T-helper 1 cell (primary cell): ENCODE data around the gene HECW1.
"Not testable (repeated sequence)": the region's sequence is repeated elsewhere in the genome, so short reads cannot be mapped to it uniquely, and the experiment has no call there.

Experiments
- DNase-seq, 5 donors: peaks; one replicate each; pipeline ENCODE4 v3.0.0-alpha.2; 2012 to 2020

Gene HECW1

DNA sequence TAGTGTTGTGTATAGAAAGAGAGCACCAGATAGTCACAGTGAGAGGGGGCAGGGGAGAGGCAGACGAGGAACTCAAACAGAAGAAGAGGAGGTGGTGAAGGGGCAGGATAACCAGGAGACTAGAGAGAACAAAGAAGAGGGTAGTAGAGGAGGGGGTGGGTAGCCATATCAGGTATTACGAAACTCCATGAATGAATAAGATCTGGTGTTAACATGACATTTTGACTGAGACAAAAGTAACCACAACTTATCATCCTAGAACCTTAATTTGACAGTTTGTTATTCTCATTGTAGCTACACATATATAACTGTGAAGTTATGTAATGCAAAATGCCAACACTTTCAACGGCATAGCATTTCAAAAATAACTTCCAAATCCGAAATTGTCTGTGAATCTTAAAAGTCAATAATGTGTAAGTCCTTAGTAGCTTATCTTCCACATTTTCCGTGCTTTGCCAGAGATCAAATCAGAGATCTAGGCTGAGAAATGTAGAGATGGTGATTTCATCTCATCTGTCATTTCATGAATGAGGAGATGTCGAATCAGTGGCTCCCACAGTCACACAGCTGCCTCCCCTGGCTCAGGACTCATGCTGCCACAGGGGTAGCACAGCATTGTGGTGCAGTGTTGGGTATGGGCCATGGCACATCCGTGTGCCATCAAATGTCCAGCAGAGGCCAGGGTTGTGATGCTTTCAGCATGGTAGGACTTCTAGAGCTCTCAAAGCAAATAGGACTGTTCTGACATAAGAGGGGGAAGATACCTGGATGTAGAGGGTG lies 202.1 kb downstream of the HECW1 start:
- peak in 1 of 5 donors; percentile 47 for DNase-seq

DNA sequence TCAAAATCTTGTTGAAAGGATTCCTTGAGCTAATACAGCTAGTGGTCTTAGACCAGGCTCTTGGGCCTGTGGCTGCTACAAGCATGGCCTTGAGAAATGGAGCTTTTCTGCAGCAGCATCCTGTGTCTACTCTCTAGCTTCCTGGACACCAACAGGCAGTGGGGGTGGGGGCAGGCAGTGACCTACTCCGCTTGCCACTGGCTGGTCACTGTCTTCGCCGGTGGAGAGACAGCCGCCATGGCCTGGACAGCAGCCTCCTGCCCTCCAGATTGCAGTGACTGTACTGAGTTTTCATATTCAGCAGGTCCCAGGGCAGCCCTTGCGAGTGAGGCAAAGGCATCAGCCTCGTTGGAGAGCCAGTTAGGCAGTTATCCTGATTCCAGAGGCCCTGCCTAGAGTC lies 204.6 kb downstream of the HECW1 start:
- no peak for DNase-seq

DNA sequence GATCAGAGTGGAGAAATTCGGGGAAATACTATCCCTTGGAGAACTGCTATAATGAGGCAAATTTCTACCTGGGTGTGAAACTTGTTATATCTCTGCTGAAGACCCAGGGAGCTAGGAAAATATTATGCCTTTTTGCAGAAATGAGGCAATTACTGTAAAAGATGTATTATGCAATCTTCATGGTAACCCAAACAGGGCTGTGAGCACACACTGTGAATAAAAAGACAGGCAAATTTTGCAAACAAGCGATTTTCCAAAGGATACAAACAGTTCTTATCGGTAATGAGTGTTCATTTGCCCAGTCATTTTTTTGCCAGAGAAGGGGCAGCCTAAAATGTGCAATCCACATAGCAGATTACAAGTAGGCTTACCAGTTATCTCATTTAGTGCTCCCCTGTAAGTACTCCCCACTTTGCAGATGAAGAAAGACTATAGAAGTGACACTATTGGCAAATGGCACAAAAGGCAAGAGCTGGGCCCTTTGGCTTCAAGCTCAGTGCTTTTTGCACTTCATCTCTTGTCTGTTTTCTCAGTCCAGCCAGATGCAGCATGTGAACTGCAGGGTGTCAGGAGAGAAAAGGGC lies 205.8 kb downstream of the HECW1 start:
- no peak for DNase-seq

DNA sequence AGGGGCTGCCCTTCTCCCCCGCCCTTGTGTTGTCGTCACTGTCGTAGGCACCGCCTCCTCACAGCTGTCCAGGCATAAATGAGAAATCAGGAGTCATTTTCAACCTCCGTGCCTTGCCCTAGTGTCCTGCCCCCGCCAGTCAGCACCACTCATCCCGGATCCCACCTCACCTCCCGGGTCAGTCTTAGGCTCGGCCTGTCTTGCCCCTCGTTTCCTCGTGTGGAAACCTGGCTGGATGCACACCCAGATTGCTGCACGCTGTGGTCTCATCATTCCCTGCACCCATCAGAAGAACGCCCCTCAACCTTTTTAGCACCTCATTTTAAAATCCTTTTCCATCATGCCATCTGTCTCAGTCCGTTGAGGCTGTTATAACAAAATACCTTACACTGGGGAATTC lies 213.1 kb downstream of the HECW1 start:
- no peak for DNase-seq

DNA sequence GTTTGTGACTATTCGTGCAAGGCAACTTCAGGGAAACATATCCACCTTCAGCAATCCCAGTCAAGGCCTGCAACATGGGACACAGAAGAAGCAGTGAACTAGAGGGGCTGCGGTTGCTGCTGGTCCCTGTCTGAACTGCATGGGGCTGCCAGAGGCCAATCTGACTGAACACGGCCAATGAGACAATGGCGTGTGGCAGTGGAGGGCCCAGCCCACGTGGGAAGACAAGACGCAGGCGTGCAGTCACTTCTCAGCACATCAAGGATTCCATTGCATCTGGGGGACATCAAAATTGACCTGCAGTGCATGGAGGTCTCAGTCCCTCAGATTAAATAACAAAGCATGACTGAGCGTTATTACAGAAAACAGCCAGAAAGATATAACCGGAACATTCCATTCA lies 215.9 kb downstream of the HECW1 start:
- DNase-seq, result no peak

DNA sequence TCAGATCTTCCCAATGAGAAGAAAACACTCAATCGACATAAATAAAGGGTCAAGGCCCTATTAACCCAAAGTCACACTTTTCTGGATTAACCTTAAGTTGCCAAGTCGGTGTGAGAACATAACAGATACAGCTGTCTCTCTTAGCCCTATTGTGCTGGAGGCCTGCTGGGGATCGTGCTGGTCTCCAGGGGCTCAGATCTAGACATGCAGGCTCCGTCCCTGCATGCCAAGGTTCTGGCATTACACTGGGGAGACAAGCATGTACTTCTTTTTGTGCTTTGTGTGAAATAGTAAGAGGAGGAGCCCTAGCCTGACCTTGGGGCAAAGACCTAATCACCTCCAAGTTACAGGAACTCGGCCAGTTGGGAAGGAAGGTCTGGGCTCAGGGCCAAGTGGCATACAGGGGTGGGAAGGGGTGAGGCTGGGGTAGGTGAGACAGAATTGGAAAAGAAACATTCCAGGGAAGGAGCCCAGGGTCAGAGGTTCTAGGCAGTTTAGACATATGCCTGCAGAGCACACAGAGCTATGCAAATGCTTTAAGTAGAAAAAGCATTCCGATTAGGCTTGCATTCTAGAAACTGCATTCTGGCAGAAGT lies 216.4 kb downstream of the HECW1 start:
- no peak for DNase-seq

DNA sequence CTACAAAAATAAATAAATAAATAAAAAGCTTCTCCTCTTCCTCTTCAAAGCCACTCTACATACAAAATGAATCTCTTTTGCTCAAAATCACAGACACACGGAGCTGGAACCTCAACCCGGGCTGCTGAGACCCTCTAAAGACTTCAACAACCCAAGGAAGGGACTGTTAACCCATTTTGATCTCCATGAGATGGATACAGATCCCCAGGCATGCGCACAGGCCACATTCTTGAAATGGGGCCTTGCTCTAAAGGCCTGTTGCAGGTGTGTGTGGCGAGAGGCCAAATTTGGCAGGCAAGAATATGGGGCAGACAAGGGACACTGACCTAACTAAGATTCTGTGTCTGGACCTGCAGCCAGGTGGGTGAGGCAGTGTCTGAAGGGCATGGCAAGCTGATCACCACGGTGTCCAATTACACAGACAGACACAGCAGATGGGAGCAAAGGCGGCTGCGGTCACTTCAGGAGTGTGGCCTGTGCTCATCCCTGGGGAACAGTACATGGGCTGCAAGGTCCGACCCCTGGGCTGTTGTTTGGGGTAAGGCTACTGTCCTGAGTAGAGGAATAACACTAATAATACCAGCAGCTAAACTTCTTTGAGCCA lies 219.8 kb downstream of the HECW1 start:
- no peak for DNase-seq

DNA sequence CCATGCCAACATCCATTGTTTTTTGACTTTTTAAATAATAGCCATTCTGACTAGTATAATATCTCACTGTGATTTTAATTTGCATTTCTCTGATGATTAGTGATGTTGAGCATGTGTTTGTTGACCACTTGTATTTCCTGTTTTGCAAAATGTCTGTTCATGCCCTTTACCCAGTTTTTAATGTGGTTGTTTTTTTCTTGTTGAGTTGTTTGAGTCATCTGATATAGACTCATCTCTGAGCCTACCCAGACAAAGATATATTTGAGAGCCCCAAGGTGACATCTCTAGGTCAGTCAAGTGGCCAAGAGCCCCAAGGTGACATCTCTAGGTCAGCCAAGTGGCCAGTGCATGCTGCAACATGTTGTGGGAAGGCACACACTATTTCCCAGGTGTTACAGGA lies 224.7 kb downstream of the HECW1 start:
- no peak for DNase-seq

DNA sequence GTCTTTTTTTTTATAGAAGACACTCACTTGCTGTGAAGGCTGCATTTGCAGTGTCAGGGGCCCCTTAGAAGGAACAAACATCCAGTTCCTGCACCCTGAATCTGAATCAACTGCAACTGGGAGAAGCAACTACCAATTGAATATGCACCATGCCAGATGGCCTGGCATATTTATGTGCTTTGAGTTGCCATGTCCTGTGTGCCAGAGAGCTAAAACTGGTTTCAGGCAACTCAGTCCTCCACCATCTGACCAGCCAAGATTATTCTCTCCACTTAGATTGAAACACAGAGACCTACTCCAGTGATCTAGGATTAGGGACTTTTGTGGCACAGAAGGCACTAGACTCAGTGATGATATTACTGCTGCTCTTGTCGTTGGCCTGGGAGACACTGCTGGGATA lies 225.4 kb downstream of the HECW1 start:
- DNase-seq, result no peak

DNA sequence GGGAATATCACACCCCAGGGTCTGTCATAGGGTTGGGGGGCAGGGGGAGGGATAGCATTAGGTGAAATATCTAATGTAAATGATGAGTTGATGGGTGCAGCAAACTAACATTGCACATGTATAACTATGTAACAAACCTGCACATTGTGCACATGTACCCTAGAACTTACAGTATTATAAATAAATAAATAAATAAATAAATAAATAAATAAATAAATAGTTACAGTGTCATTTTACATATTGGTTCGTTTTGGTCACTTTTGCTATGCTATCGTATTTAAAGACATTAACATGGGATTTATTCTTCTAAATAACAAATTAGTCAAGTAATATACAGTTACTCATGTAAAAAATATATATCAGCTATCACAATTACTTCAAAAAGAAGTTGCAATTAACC lies 228.7 kb downstream of the HECW1 start:
- DNase-seq, result no peak

DNA sequence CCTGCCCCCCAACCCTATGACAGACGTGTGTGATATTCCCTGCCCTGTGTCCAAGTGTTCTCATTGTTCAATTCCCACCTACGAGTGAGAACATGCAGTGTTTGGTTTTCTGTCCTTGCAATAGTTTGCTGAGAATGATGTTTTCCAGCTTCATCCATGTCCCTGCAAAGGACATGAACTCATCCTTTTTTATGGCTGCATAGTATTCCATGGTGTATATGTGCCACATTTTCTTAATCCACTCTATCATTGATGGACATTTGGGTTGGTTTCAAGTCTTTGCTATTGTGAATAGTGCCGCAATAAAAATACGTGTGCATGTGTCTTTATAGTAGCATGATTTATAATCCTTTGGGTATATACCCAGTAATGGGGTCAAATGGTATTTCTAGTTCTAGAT lies 231.0 kb downstream of the HECW1 start:
- DNase-seq, result not testable (repeated sequence)

DNA sequence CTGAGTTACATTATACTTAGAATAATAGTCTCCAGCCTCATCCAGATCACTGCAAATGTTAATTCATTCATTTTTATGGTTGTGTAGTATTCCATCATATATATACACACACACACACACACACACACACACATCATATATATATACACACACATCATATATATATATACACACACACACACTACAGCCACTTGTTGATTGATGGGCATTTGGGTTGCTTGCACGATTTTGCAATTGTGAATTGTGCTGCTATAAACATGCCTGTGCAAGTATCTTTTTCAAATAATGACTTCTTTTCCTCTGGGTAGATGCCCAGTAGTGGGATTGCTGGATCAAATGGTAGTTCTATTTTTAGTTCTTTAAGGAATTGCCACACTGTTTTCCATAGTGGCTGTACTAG lies 233.2 kb downstream of the HECW1 start:
- not testable (repeated sequence) for DNase-seq

DNA sequence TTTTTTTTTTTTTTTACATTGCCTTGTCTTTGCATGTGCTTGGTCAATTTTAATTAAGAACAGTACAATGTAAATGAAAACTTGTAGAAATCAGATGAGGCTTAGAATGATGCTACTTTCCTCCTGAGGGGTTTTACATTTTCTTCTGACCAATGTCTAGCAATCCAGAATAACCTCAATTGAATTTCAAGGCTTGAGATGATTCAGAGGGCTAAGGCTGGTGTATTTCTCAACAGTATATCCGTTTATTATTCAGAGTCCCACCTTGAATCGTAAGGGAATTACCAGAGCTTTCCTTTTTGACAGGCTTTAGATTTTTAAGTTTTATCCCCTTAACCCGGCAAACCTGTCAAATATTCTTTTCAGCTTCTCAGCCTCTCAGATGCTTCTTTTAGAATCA lies 239.2 kb downstream of the HECW1 start:
- DNase-seq, result no peak

DNA sequence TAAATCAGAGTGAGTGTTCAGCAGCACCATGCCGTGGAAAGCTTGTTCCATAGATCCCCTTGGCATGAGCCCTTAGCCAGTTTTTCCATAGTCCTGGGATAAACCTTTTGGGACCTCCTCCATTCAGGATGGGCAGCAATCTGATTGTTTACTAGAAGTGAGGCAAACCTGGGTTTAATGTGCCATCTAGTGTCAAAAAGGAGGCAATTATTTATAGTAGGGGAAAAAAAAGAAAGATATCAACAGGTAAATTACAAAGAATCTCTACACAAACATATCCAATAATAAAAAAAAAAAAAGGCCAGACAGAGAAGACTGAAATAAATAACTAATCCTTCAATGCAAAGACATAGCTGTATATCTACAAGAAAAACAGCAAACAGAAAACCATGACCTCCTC lies 241.5 kb downstream of the HECW1 start:
- no peak for DNase-seq

DNA sequence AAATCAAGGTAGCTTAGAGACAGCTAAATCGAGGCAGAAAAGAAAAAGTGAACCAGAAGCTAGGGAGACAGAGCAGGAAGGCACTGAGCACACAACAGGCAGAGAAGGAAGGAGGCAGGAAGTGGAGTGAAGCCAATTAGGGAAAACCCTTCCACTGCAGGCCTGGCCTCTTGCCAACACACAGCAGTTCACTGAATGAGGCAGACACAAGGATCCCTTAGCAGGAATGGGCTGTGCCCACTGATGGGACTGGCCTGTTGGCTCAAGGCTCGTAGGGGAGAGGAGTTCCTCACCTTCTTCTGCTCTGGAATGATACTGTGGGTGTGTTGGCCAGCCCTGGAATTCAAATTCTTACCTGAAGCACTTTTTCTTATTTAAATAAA lies 250.2 kb downstream of the HECW1 start:
- no peak for DNase-seq

DNA sequence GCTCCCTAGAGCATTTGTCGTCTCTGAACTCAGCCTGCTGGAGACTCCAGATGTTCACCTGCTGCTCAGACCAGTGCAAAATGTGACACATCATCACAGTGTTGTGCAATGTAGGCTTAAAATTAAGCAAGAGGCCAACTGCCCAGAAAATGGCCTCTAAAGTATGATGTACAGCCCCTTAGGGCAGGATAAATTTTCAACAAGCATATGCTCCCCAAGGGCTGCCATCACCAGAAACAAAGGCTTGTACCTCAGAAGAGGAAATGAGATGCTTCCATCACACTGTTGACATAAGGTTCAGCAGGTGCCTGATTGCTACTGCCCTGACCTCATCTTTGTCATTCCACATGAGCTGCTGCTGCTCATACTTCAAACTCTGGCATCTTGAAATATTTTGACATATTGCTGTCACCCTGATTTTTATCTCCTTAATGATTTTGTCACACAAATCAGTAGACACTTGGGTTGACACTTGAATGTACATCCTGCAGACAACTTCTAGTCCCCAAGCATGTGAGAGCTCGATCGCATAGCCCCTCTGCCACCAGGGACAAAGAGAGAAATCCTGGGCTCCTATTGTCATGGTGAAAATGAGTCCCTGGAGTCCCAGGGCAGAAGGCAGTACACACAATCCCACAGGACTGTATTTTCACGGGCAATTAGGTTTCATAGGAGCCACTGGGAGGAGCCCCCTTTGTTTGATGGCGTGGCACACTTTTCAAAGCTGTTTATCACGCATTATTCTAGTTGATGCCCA lies 250.8 kb downstream of the HECW1 start:
- DNase-seq, result no peak

DNA sequence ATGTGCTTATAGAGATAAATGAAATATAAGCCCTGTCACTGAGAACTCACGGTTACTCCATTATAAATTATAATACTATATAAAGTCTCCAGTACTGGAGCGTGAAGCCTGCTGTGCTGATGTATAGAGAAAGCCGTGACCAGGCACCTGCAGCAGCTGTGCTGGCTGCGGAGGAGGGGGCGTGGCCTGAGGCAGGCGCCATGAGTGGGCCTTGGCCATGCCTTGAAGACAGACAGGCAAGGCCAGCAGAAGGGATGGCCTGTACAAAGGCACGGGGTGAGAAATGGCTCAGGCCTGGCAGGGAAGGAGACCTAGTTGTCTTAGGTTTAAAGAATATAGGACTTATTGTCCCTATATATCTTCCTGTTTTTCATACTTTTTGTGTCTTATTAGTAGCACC lies 251.9 kb downstream of the HECW1 start:
- DNase-seq, result no peak

DNA sequence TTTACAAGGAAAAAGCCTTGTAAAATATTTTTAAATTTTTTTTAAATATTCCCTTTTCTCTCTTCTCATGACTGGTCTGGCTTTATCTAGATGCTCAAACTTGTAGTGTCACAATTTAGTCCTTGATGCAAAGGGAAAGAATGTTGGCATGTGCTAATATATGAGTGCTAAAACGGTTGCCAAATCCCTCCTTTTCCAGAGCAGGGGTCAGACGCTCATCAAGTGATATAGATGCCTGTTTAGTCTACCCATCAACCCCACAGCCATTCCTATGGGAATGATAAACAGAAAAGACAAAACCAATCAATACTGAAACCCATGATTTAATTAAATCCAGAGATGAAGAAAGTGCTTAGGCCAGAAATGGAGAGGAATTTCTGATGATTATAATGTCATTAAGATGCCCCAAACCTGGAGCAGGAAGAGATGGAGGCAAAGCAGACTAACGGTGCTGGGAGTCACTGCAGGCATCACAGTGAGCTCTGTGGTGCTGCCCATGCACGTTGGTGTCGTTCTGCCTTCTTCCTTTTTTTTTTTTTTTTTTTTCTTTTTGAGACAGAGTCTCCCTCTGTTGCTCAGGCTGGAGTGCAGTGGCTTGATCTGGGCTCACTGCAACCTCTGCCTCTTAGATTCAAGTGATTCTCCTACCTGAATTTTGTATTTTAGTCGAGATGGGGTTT lies 260.4 kb downstream of the HECW1 start:
- no peak for DNase-seq

DNA sequence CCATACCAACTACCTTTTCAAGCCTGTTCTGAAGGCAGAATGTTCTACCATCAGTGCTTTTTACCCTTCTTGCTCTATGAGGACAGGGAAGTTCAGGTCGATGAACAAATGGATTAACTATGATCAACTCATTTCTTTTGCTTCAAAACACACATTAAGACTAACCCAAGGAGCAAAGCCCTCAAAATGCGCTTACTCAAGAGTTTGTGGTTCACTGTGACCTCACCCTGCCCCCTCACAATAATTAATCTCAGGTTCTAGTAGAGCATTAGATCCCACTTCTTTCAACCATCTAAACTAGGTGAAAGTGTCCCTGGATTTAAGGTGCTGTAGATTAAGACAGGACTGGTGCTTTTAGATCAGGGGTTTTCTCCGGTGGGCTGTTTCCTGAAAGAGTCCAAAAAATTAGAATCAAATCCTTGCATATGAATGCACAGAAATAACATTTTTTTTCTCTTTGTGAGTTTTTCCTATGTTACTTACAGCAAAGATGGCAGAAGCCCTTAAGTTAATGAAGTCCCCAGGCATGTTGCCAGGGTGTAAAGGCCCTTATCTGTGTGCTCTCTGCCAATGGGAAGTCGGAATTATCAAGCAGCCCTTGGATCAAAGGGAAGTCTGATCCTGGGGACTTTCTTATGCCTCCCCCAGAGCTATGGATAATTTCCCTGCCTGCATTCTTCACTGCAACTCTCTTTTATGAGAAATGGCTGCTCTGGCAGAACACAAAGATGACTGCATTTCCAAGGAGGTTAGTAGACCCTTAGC lies 264.9 kb downstream of the HECW1 start:
- no peak for DNase-seq

DNA sequence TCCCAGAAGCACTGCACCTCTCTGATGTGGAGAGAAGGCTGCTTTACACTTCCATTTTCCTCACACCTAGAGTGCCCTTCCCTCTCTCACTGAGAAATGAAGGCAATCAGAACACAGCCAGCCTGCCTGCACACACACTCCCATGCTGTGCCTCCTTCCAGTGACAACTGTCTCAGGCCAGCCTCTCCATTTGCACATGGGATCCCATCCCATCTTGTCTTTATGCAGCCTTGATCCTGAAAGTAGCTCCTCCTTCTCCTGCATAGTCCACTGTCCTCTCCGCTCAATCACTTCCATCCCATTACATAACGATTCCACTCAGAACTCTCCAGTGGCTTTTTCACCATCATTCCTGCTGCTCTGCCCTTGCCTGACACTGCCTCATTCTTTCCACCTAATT lies 266.8 kb downstream of the HECW1 start:
- DNase-seq, result no peak

DNA sequence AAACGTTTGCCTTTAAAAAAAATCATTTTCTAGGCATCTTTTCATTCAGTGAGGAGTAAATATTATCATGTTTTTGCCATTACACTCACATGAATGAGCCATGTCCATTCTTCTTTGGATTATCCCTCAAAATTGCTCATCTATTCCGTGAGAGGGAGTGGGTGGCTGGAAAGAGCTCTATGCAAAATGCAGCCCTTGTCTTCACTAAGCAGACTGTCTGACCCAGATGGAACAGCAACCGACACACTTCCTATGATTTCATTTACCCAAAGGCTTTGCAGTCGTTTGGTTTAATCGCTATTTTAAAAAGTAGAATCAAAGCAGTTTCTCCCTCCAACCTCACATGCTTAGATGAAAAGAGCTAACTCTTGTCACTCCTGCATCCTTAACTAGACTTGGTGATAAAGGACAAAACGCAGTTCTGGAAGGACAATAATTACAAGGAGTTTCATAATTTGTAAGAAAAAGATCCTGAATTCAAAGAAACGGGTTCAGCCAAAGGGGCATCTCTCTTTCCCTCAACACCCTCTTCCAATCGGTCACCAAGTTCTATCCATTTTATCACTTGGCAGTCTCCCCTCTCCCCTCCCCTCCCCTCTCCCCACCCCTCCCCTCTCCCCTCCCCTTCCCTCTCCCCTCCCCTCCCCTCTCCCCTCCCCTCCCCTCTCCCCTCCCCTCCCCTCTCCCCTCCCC lies 272.3 kb downstream of the HECW1 start:
- no peak for DNase-seq
